RWPE1 (cell line): ENCODE data around the gene LPXN.

ENCODE experiments used
- CTCF ChIA-PET: fragments of 350-600 bp; sonication (Branson Sonifier 250); formaldehyde crosslinking; extraction: SDS; loops from one replicate; lab custom pipeline; 2021; lab: Yijun Ruan, JAX
- POLR2A ChIA-PET: fragments of 400-600 bp; formaldehyde crosslinking; extraction: SDS; loops from one replicate; lab custom pipeline; 2020; ENCODE audit warnings: antibody characterized with exemption; ENCODE audit not compliant: low non-redundant PET; lab: Yijun Ruan, JAX
- DNase-seq: peaks from one replicate; pipeline ENCODE4 v3.0.0; 2012; ENCODE audit warnings: low spot score
- H3K27ac ChIP-seq: fragments of 450-650 bp; 2 replicates; pipeline ENCODE4 v1.5.1; 2017
- TF ChIP-seq, protein P1 (sequence below): fragments of 450-650 bp; conservative IDR thresholded peaks from 2 replicates; pipeline ENCODE4 v1.5.1; 2017; ENCODE audit warnings: low read depth, mild to moderate bottlenecking

Gene LPXN

GRCh38 chr11:58575377-58576020 is at the start of gene LPXN:
Gene LPXN (minus strand): TSS chr11:58575856. CDS start chr11:58575772, 84 bp downstream.
- ChIA-PET POLR2A (no interaction called here), CTCF (no interaction called here)
- H3K27ac ChIP-seq, result peak within 1 kb of the TSS; percentile 100
- DNase-seq, result no peak
- TF ChIP-seq, protein P1, sequence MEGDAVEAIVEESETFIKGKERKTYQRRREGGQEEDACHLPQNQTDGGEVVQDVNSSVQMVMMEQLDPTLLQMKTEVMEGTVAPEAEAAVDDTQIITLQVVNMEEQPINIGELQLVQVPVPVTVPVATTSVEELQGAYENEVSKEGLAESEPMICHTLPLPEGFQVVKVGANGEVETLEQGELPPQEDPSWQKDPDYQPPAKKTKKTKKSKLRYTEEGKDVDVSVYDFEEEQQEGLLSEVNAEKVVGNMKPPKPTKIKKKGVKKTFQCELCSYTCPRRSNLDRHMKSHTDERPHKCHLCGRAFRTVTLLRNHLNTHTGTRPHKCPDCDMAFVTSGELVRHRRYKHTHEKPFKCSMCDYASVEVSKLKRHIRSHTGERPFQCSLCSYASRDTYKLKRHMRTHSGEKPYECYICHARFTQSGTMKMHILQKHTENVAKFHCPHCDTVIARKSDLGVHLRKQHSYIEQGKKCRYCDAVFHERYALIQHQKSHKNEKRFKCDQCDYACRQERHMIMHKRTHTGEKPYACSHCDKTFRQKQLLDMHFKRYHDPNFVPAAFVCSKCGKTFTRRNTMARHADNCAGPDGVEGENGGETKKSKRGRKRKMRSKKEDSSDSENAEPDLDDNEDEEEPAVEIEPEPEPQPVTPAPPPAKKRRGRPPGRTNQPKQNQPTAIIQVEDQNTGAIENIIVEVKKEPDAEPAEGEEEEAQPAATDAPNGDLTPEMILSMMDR, result no peak

DNA sequence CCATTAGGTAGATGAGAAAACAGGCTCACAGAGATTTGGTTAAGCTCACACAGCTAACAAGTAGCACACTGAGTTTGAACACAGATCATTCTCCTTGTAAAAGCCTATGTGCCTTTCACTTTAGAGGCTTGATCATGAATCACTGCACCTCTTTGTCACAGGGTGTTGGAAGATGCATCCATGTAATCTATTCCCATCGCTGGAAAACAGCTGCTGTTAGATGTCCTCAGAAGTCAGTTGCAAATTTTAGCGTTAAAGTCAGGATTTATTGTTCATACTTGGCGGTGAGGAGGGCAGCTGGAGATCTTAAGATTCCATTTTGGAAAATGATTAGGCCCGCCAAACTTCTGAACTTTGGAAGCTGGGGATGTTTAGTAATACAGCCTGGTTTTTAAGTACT is 49.4 kb upstream of the LPXN start:
- no peak overlapping the region for H3K27ac ChIP-seq
- TF ChIP-seq, protein P1, result no peak
- ChIA-PET CTCF (interaction anchor here (0.7 kb wide), 1 partner anchor 11 kb away, joined by 3 read pairs; no protein-coding TSS in a partner anchor), POLR2A (no interaction called here)
- DNase-seq, result no peak

DNA sequence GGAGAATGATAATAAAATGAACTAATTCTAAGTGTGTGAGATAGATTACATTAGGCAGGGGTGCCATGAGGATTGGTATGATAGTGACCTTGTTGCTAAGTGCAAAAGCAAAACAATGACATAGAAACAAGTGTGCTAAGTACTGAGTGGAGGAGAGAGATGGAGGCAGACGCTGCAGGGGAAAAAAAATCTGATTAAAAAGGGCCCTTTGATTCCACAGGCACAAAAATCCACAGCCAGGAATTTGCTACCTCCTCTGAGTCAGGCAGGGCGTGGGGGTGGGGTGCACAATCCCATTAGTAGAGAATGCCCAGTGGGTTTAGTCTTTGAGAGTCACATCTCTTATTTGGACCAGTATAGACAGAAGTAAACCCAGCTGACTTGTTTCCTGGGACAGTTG is 46.7 kb upstream of the LPXN start, which contains the start of gene CNTF:
CNTF (plus strand) TSS at position 322 of the 400 bp plus-strand sequence. CDS start 88 bp downstream, outside the sequence.
- ChIA-PET CTCF (interaction anchor here (0.6 kb wide), 1 partner anchor 549 kb away, joined by 3 read pairs; no protein-coding TSS in a partner anchor), POLR2A (no interaction called here)
- TF ChIP-seq, protein P1, result no peak
- H3K27ac ChIP-seq, result no peak within 1 kb of the TSS
- DNase-seq, result no peak

- H3K27ac ChIP-seq, result no peak overlapping the region
- TF ChIP-seq, protein P1, result no peak
- DNase-seq, result no peak
- ChIA-PET CTCF (no interaction called here), POLR2A (no interaction called here)
Measured at GRCh38 chr11:58621586-58622262, 46.1 kb upstream of the LPXN start.

- TF ChIP-seq, protein P1, result no peak
- no peak for DNase-seq
- ChIA-PET CTCF (no interaction called here), POLR2A (no interaction called here)
- no peak overlapping the region for H3K27ac ChIP-seq
Measured at GRCh38 chr11:58617976-58618557, 42.4 kb upstream of the LPXN start.

GRCh38 chr11:58616594-58616993 is 40.9 kb upstream of the LPXN start:
- ChIA-PET POLR2A (no interaction called here), CTCF (no interaction called here)
- DNase-seq, result peak; percentile 55
- TF ChIP-seq, protein P1, result no peak
- H3K27ac ChIP-seq, result no peak overlapping the region
